NCI-H1694 treated with DMSO at 0.1 percent for 48 hours (cell line): ENCODE data around the gene FAM240A.

Source experiments
- DNase-seq: peaks from one replicate; lab custom pipeline; 2025; lab: John Stamatoyannopoulos, UW

The FAM240A gene

DNA sequence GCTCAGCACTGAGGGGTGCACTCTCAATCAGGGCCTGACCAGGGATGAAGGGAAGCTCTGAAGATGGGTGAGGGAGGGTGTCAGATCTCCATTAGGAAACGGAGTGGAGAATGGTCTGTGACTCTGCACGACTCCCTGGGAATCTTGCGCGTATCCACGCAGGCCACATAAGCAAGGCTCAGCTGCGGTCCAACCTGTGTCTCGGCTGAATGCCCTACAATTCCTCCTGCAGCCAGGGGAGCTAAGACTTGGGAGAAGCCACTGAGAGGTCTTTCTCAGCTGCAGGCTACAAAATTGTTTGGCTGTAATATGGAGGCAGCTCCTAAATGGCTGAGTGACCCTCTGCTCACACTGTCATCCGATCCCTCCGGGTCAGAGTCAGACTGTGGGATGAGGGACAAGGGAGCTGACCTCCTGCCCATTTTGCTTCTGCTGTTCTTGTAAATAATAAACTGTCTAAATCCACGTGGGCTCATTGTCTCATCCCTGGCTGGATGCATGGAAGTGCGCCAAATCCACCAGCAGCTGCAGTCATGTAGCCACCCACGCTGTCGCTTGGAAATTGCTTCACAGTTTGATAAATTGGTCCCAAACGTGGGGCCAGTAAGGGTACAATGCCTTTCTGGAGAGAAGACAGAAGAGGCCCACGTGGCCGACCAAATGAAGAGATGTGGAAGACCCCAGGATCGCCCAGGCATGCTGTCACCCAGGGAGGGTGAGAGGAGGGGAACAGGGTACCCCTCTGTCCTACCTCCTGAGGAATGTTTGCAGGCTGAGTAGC is 50.6 kb downstream of the FAM240A start:
- no peak for DNase-seq

DNA sequence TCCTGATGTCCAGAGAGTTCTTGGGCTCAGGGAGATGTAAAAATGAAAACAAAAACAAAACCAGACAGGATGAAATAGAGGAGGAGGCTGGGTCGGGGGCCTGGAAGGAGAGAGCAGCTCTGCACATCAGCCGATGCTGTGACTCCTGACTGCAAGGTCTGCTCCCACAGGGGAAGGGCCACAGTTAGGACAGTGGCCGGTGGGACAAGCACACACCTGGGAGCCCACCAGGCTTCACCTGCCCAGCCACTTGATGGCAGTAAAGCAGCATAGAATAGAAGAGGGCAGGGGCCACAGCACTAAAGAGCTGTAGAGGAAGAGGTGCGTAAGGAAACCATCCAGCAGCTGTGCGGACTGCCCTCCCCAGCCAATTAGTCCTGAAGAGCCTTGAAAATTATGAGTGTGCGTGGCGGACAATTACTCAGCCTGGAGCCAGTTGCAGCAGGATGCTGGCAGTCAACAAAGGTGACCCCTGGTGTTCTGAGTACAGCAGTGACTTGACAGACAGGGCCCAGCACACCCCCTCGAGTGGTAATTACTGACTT is 51.3 kb downstream of the FAM240A start:
- DNase-seq = no peak

DNA sequence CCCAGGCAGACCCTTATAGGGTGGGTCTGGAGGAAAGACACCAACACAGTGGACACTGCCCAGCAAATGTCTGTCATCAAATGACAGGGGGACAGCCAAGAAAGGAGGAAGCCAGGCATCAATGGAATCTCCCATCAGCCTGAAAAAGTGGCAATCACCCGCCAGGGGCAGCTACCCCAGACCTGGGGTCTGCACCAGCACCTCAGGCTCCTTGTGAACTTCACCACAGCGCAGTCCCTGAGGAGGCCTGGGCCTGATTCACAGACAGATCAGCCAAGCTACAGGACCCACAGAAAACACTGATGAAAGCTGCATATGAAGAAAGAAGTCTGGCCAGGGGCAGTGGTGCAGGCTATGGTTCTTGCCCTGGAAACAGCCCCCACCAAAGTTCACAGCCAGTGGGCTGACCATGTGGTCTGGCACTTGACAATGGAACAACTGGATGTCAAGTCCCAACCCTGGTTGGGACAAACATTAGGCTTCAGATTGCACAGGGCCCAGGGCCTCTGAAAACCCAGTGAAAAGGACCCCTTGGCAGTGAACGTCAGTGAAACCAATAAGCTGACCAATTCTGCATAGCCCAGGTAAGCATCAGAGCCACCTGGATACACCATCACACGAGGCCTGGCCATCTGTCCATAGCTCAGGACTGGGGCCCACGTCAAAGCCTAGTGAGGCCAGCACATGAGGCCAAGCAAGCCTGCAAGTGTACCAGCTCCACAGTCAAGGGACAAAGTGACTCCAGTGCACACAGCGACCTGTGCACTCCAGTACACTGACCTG is 52.1 kb downstream of the FAM240A start:
- DNase-seq = no peak

DNA sequence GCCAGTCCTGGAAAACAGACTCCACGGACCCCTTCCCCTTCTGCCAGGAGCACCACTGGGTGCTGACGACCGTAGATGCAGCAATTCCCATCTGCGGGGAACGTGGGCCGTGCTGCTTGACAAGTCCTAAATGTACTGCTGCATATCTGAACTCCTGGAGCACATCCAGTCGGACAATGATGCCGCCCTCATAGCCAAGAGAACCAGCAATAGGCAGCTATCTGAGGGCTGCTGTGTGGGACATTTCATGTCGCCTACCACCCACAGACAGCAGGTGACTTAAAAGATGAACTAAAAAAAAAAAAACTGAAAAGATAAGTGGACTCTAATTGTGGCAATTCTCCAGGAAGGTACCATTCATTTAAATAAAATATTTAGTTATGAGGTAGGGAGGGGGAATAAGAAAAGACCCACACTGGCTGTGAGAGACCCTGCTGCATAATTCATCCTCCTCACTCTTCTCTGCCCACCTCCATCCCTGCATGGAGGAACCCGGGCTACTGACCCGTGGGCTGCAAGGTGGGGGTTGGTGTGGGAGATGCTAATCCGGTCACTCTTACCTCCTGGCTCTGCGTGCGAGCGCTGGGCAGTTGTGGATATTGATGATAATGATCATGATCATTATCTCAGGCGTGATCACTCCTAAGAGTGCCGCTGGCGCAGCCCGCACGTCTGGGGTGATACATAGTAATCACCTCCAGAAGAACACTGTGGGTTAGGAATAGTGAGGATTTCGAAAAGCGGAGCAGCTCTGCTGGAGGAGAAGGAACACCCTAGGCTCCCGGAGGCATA is 52.8 kb downstream of the FAM240A start:
- DNase-seq = no peak

DNA sequence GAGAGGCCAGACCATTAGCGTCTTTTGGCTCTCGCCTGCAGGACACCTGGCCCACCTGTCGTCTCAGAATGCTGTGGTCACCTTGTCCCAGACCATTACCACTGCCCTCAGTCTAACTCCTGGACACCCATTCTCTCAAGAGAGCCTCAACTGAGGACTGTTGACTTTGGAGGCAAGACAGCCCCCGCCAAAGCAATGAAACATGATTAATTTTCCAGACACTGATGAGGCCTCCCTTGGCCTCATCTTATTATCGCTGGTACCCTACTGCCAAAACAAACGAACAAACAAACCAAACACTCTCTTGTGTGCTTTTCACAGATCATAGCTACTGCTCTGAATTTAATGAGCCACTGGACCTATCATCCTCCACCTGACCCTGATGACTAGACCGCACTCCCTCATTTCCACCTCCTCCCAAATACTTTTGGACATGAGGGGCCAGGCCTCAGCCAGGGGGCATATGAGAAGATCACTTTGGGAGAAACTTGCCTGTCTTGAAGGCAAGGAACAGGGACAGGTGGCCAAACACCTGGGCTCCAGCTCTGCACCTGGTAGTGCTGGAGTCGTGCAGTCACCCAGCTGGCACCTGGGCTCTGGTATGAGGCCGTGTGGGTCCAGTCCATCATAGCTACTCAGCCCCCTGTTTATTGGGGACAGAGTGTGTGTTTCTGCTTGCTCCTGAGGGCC is 53.6 kb downstream of the FAM240A start:
- no peak for DNase-seq

DNA sequence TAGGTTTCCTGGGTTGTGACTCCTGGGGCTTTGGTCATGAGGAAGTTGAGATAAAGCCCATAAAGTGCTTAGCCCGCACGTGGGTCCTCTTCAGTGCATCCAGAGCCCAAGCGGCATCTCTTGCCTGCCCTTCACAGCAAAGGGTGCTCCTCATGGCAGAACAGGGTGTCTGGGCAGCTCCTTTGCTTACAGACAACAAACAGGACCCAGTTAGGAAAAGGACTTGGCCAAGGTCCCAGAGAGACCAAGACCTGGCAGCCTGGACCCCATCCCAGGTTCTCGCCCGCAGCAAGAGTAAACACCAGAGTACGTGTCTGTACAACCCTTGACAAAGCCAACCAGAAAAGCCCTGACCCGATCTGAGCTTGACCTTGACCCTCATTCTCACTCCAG is 54.1 kb downstream of the FAM240A start:
- no peak for DNase-seq

DNA sequence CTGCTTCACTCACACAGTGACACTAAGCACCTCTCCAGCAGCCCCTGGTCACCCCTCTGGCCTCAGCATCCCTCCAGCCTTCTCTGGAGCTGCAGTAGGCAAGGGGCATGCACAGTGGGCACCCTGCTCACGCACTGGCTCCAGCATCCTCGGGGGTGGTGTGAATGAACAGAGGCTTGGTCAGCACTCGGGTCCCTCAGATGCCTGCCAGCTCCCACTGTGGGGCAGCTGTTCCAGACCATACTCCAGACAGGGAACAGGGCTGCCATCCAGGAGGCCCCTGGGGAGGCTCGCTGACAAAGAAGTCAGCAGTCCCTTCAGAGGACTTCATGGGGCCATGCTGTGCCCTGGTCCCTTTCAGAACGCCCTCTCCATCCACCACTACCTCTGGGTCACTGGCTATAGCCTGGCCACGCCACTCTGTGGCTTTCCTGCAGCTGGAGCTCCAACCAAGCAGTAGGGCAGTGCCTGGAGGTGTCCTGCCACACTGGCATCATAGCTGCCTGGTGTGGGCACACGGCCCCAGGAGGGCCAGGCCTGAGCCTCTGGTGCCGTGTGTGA is 54.8 kb downstream of the FAM240A start:
- DNase-seq = no peak

DNA sequence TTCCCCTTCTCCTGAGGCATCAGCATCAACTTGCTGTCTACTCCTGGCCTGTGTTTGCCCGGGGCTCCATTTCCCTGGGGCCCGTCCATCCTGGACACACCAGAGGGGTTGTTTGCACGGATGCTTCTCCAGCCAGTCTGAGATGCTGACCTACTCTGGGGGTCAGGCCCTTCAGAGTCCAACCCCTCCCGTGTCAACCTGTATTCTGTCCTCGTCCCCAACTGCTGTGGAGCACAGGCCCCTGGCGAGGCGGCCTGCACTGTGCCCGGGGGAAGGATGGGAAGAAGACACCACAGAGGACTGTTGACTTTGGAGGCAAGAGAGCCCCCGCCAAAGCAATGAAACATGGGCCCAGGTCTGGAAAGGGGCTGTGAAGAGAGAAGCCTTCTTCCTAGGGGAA is 55.3 kb downstream of the FAM240A start:
- DNase-seq = no peak

DNA sequence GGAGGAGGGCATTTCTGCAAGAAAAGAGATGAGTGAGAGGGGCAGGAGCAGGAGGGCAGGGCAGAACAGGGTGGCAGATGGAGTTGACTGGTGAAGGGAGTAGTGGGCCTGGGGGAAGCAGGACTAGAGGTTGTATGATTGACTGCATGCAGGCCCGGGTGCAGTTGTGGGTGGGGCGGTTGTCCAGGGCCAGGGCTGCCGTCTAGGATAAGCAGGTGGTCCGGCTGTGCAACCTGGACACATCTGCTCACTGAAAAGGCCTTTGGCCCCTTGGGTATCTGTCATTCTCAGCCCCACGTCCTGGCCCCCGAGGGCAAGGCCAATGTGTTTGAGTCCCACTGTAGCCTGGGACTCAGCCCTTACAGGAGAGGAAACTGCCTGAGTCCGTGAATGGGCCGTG is 55.8 kb downstream of the FAM240A start:
- no peak for DNase-seq

DNA sequence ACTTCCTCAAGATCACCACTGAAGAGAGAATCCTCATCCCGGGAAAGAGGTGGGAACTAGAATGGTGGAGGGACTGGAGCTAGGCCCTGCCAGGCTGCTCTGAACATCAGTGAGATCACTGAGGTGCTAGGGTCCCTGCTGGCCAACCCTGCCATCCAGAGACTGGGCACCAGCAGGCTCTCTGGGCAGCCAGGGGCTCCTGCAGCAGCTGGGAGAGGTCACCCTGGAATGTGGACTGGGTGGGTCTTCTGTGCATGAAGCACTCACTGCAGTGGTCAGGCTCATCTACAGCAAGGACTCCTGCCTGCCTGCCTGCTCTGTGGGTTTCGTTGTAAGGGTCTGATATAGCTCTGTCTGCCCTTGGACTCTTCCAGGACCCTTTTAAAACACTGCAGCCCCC is 56.3 kb downstream of the FAM240A start:
- DNase-seq = no peak

DNA sequence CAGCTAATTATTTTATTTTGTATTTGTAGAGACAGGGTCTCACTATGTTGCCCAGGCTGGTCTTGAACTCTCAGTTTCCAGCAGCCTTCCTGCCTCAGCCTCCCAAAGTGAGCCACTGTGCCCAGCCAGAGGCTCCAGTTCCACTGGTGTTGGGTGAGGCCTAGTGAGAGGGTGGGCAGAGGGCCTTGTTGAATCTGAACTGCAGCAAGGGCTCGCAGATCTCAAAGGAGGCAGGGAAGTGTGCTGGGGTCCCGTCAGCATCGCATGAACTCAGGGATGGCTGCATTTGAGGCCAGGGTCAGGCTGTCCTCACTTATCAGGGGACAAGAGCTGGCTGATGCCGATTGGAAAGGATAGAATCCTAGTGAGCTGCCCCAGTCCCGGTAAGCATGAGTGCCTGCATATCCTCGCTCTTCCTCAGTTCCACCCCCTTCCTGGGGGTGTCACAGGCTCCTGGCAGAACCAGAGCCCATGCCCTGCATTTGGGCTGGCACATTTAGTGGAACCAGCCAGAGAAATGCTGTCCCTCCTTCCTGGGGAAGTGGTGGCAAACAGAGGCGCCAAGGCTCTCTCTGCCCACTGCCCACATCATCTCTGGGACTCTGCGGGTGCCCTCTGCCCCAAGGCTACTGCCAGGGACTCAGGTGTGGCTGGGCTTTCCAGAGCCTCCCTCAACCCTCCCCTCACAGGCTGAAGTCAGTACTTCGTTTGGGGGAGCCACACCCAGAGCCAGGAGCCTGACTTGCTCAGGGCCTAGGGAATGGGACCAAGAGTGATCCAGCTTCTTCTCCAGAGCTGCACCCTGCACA is 57.1 kb downstream of the FAM240A start:
- DNase-seq = no peak

DNA sequence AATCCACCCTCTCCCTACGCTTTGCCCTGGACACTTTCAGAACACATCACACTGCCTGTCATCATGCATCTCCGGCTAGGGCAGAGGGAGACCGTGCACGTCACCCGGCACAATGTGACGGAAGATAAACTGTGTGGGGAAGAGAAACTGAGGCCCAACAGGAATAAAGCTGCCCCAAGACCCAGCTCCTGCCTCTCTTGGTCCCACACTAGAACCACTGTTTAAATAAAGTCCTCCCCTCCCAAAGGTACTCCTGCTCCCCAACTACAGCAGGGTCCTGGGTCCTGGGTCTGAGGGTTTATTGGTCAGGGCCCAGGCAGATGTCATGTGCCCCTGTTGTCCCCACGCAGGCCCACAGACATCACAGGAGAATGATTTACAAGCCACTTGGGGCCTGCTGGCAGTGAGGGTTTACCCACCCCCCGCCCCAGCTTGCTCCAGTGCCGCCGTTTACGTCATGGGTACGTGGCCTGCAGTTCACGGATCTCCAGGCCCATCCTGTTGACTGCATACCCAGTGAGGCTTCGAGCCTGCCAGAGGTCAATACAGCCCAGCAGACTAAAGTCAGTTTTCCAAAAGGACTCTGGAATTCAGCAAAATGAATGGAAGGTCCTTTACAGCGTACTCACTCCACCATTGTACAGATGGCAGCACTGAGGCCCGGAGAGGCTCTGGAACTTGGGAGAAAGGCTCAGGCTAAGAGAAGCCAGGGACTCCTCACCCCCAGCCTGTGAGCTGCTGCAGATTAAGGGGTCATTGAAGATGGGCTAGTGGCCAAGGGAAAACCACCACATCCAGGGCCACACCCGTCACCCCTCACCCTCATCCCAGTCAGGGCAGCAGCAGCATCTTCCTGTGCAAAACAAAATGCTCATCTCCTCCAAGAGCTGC is 57.9 kb downstream of the FAM240A start:
- DNase-seq = no peak

DNA sequence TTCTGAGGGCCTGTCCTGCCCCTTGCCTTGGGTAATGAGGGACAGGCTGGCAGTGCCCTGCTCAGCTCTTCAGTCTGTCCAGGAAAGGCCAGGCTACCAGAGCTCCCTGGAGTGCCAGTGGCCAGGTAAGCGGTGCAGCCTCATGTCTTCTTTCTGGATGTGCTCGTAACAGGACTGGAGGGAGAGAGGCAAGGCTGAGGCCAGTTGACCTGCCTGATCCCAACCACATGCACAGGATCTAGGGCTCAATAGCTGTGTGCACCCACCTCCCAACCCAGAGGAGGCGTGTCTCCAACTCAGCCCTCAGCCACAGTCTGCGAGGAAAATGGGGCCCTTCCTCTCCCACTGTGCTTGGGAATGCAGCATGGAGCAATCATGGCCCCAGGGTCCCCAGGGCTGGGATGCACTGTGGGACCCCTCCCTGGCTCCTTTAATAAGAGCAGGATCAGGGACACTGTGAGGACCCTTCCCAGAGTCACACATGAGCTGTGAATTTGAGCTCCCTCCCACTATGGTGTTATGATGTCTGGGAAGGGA is 58.6 kb downstream of the FAM240A start:
- DNase-seq = no peak

DNA sequence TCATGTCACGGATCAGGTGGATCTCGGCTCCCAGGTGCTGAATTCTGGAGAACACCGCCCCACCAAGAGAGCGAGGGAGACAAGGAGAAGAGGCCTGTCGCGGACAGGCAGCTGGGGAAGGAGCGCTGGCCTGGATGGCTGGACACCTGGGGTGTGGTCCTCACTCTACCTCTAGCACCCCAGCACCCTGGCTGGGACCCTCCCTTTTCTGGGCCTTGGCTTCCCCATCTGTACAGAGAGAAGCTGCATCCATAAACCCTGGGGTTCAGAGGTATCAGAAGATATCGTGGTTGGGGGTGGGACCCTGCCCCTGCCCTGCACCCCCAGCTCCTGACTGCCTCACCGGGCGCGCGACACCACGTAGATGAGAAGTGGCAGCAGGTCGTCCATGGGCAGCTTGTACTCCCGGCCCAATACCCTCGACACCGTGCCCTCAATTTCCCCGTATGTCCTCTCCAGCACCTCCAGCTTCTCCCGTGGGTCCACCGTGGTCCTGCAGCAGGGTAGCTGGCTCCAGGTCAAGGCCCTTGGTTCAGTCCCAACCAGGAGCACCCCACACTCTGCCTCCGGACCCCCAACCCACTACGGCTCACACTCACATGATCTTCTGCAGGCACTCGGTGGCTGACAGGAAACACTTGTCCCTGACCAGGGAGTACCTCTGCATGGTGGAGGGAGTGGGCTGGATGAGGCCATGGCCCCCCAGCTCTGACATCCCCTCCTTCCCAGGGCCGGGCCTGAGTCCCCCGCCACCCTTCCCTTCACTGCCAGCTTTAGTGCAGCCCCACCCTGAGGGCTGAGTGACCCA is 59.4 kb downstream of the FAM240A start:
- no peak for DNase-seq

DNA sequence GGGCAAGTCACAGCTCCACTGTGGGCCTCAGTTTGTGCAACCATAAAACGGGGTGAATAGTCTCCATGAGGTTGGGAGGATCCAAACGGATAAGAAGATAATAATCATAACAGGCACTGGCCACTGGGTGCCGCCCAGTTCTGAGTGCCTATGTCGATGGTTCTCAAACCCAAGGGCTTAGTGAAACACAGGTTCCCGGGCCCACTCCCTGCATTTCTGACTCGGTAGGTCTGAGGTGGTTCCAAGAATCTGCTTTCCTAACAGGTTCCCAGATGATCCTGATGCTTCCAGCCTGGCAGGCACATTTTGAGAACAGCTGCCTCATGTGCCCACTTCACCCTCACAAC is 60.0 kb downstream of the FAM240A start:
- DNase-seq = no peak

DNA sequence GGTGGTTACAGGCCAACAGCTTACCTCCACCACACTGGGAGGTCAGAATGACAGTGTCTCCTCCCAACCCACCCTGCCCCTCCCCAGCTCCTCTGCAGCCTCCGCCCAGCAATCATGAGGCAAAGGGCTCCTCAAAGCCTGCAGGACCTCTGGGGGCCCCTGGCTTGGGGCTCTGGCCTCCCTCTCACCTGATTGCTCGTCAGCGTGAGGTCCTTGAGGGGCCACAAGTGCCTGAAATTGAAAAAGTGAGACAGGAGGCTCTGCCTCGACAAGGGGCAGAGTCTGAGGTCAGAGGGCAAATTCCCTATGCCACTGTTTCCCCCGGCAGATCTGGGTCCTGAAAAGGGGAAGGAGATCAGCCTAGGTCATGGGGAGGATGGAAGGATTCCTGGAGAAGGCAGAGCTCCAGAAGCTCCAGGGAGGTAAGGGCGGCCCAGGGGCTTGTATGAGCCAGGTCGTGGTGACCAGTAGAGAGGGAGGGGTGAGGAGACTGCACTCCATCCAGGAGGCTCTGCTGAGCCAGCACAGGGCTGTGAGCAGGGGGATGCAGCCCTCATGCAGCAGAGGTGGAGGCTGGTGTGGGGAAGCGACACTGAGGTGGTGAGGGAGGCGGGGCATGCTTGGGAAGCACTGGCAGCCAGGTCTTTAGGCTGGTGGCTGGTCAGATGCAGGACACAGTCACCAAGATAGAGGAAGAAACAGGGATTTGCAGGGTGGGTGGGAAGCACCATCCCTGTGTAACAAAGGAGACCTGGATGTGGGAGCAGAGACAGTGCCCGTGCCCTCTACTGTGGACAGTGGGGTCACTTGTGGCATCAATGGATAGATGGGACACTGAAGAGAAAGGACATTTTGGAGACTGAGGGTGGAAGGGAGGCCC is 61.1 kb downstream of the FAM240A start:
- DNase-seq = no peak

DNA sequence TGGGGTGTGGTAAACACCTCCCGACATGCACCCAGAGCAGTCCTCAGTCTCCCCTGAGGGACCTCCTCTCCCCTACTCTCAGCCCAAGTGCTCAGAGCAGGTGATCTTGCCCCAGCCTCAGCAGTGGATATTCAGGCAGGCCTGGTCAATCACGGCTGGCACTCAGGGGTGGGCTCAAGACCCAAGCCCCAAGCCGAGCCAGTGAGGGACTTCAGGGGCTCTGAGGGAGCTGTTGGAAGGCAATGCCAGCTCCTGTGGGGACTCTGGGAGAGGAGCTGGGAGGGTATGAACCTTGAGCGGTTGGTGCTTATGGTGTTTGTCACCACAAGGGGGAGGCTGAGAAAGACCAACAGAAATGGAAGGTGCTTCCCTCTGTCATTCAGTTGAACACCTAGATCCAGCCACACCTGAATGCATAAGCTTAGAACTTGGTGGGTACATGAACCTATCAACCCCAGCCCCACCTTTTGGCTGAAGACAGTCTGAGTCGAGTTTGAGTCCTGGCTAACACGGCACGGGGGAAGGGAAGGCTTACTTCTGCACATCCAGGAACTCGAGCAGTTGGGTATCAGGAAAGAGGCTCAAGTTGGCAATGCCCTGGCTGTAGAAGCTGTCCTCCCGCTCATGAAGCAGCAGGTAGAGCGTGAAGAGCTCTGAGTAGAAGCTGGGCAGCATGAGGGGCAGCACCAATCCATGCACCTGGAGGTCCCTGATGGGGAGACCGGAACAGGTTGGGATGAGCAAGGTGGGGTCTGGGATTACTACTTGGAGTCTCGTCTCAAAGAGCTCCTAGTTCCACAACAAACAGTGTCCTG is 61.9 kb downstream of the FAM240A start:
- DNase-seq = no peak
